ENCODE measurements around the gene HUWE1.
A peak's percentile ranks its signal among the peaks of the same experiment; 100 is the strongest.

Gene HUWE1

GRCh38 chrX:53685711-53686110 lies 808 bp downstream of the HUWE1 start:
- DNase-seq, result peak; percentile 42

DNA sequence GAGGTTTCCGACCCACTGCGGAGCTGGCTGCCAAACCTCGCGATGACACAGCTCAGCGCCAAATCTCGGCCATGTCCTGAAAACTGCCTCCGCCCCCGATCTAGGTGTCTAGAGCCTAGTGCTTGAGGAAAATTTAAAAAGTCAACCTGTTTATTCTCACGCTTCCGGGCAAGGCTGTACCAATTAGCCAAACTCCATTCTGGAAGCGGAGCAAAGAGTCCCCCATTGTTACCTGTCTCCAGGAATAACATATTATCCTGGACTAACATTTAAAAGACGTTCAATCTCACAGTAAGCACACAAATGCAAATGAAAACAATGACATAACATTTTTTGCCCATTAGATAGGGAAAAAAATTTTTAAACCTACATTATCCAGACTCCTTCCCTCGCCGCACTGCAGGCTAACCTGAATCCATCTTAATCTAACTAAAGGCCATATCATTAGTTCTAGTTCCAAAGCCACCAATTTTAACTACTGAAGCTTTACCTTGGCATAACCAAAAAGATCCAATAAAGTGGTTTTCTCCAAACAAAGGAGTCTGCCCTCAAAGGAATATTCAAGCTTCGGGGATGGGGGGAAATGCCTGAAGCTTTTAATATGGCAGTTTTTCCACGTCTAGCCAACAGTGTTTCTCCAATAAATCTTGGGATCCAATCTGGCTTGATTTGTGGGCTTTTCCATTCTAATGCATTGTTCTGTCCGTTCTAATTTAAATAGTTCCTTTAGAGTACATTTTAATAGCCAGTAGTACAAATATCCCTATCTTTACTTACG lies 1.9 kb downstream of the HUWE1 start:
- no peak for DNase-seq

GRCh38 chrX:53683556-53684414 lies 2.7 kb downstream of the HUWE1 start:
- DNase-seq, result peak; percentile 96

DNA sequence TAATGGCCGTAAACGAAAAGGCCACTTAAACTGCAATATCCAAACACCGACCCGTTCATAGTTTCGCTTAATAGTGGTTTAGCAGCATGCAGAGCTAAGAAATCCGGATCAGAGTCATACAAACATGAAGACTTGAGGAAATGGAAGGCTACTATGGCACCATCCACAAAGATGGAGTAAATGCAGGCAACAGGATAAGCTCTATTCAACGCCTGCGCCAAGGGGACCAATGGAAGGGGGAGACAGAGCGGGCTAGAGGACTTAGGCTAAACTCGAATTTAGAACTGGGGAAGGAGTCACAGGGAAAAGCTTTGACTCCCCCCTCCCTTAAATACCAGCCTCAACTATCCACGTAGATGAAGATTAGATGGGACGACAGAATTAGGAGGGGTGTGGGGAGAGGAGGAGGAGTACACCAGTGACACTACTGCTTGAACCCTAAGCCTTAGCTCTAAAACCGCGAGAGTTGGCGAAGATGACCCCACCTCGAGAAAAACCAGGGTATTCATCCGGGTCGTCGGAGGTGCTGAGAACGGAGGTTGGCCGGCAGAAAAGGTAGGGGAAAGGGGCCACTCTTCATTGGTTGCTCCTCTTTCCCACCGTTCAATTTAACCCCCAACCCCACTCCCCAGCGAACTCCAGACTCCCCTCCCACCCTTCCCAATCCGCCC lies 3.5 kb downstream of the HUWE1 start:
- peak; percentile 51 for DNase-seq

- DNase-seq, result peak; percentile 43
These were observed 4.9 kb downstream of the HUWE1 start for GRCh38 chrX:53681661-53682060.

- DNase-seq, result peak; percentile 12
These were observed 7.9 kb downstream of the HUWE1 start for GRCh38 chrX:53678667-53679066.

- DNase-seq, result no peak
These were observed 9.2 kb downstream of the HUWE1 start for GRCh38 chrX:53677286-53677685.

DNA sequence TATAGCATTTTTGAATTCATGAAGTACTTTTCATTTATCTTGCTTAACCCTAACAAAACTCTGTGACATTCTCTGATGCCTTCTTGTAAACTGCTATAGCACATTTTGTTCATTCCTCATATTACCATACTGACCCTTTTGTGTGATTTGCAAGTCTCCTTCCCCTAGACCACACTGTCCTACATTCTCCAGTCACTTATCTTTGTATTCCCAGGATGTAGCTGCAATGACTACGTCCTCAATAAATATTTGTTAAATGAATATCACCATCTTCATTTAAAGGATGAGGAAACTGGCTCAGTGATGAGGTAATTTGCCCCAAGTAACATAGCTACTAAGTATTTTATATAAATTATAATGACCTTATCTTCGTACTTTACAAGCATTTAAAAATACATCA lies 11.9 kb downstream of the HUWE1 start:
- no peak for DNase-seq

DNA sequence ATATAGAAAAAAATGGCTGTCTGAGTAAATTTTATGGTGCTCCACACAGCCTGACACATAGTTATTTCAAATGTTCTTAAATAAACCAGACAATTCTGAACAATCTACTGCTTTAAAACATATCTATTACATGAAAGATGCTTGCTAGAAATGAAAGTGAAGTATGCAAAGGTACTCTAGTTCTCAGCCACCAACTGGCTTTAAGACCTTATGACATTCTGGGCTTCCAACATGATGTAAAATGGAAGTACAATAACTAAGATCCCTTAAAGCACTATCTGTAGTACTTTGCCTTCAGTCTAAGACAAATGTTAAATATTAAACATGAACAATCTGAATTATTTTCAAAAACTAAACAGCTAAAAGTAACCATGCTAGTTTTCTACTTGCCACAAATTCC lies 17.3 kb downstream of the HUWE1 start:
- DNase-seq, result peak; percentile 10

DNA sequence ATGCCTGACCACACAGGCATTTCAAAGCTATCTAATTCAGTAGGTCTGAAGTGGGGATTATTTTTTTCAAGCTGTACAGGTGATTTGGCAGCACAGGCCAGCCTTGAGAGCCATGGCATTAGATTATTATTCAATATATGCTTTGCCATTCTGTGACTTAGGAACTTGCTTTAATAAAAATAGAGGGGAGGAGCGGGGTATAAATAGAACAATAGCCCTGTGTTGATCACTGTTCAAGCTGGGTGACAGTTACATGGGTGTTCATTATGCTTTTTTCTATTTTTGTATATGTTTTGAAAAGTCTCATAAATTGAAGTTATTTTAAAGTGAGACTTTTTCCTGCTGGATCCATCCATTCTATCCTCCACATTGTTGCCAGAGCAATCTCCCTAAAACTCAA lies 20.3 kb downstream of the HUWE1 start:
- DNase-seq, result no peak

DNA sequence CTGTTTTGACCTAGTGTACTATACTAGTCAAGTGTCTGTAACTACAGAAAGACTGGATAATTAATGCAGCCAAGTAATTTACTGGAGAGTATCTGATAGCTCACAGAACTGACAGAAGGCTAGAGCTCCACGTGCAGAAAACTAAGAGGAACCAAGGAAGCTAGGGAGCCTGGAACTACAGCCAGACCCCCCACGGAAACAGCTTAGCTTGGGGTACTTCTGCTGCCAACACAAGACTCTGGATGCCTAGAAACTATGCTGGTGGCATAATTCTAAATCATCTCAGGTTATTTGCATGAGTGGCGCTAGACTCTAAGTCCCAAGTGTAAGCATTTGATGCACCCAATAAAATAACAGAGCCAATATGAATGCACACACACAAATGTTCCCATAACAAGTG lies 26.5 kb downstream of the HUWE1 start:
- no peak for DNase-seq

- no peak for DNase-seq
These were observed 27.5 kb downstream of the HUWE1 start for GRCh38 chrX:53659039-53659438.

DNA sequence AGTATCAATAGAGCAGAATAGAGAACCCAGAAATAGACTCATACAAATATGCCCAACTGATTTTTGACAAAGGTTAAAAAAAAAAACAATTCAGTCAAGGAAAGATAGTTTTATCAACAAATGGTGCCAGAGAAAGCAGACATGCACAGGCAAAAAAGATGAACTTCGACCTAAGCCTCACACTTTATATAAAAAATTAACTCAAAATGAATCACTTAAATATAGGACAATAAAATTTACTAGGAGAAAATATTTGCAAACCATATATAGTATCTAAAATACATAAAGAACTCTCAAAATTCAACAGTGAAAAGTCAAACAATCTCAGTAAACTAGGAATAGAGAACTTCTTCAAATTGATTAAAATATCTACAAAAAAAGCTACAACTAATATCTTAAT lies 29.7 kb downstream of the HUWE1 start:
- no peak for DNase-seq

- no peak for DNase-seq
These were observed 32.1 kb downstream of the HUWE1 start for GRCh38 chrX:53654376-53654775.

- DNase-seq, result peak; percentile 48
These were observed 41.8 kb downstream of the HUWE1 start for GRCh38 chrX:53644751-53645150.

GRCh38 chrX:53642337-53642736 lies 44.2 kb downstream of the HUWE1 start:
- DNase-seq, result no peak

DNA sequence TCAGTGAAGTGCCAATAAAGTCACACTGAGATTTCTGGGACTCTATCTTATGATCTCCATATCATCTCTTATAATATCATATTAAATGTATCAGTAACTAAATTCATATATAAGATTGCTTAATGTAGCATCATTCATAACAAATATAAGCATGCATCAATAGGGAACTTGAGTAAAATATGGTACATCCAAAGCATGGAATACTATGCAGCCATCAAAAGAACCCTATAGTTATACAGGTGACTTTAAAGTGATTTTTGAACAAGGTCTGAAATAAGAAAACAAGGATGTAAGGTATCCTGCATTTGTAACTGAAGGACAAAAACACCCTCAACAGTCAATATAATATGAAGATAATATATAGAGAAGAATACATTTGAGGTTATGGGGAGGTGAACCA lies 47.3 kb downstream of the HUWE1 start:
- no peak for DNase-seq

DNA sequence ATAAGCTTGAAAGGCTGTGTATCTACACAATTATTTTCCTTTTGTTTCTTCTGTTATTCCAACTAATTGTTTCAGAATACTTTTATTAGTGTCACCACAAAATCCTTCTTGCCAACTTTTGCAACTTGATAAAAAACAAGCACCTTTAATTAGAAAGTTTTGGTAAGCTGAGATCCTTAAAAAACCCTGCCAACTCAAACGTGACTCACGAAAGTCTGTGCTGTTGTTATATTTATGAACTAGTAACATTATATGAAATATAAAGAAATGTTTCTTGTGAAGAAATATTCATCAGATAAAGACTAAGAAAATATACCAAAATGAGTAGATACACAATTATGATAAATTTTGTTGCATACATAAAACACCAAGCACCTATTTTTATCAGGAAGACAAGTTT lies 49.0 kb downstream of the HUWE1 start:
- no peak for DNase-seq

DNA sequence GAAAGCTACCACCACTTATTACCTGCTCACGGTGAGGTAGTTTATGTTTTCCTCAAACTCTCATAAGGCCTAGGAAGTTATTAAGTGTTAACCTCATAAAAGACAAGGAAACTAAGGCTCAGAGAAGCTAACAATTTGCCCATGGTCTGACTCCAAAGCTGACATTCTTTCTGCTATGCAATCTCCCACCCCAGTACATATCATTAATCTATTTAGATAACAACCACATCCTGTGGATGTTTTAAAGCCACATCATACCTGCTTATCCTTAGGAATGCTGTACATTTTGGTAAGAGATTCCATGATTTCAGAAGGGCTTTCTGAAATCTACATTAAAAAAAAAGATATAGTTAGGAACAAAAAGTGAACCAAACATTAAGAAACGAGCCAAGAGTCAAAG lies 55.4 kb downstream of the HUWE1 start:
- DNase-seq, result no peak

DNA sequence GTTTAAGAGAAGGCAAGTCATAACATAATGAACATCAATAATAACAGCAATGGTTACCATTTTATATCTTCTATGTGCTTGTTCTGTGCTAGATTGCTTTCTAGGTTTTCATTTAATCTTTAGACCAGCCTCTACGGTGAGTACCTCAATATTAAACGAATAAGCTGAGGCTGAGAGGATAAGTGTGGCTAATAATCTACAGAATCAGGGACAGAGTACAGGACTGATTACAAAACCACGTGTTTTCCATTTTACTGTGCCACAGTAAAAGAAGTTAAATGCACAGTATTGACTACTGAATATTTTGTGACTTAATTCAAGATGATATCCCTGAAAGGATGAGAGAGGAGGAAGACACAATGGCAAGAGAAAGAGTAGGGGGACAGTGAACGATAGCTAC lies 56.3 kb downstream of the HUWE1 start:
- no peak for DNase-seq

- DNase-seq, result no peak
These were observed 64.1 kb downstream of the HUWE1 start for GRCh38 chrX:53622431-53622830.

DNA sequence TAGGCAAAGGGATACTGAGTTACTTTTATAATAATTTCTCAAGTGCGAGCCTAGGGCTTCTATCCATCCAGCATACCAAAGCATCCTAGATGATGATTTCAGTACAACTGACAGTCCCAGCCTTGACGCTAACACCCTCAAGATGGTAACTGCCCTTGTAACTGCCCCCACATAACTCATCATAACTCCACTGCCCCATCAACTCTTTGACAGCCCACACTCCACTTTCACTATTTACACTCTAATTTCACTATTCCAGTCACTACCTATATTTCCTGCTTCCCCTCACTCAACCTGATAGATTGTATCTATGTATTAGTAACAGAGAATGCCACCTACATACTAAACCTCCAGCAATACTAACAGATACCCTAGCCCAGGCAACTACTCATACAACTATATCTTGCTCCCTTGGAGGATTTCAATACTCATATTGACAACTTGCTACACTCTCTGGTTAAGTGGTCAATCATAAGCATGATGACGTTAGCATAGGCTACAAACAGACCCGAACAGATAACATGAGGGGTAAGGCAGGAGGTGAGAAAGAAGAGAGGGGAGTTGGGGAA lies 65.0 kb downstream of the HUWE1 start:
- DNase-seq, result no peak

- no peak for DNase-seq
These were observed 69.6 kb downstream of the HUWE1 start for GRCh38 chrX:53616946-53617345.

All from activated CD4-positive, alpha-beta T cell treated with anti-CD3 and anti-CD28 coated beads, Interleukin-2, amount 50 U/mL, for 16 hours (primary cell).